Measurements from ENCODE around the gene RNU5B-1.

- TF ChIP-seq, protein P1, sequence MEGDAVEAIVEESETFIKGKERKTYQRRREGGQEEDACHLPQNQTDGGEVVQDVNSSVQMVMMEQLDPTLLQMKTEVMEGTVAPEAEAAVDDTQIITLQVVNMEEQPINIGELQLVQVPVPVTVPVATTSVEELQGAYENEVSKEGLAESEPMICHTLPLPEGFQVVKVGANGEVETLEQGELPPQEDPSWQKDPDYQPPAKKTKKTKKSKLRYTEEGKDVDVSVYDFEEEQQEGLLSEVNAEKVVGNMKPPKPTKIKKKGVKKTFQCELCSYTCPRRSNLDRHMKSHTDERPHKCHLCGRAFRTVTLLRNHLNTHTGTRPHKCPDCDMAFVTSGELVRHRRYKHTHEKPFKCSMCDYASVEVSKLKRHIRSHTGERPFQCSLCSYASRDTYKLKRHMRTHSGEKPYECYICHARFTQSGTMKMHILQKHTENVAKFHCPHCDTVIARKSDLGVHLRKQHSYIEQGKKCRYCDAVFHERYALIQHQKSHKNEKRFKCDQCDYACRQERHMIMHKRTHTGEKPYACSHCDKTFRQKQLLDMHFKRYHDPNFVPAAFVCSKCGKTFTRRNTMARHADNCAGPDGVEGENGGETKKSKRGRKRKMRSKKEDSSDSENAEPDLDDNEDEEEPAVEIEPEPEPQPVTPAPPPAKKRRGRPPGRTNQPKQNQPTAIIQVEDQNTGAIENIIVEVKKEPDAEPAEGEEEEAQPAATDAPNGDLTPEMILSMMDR (IDR thresholded peaks at IDR 0.05) = no peak
- TF ChIP-seq EZH2phosphoT487 (IDR thresholded peaks at IDR 0.05; ENCODE audit: borderline replicate concordance, low read depth) (no peak), RCOR1 (IDR thresholded peaks at IDR 0.05; ENCODE audit: low read length) (no peak), POLR2AphosphoS5 (IDR thresholded peaks at IDR 0.05; ENCODE audit: low read depth, low read length) (no peak), SIN3A (IDR thresholded peaks at IDR 0.05; ENCODE audit: borderline replicate concordance, low read depth, low read length) (no peak), GABPA (IDR thresholded peaks at IDR 0.05; ENCODE audit: low read depth) (no peak)
Measured at GRCh38 chr15:65275104-65275727, 29.3 kb upstream of the RNU5B-1 start.

All from SK-N-SH (cell line).